HCT116 (cell line): ENCODE data around the gene SHISA4. TPM values are rescaled to one million over a fixed set of nuclear protein-coding genes. Genes with fewer than 3 reads are reported as not detected.

Experiments used
- ATAC-seq: fragments of 200-7000 bp; cut with Tn5 transposase; 2 replicates; pipeline ENCODE4 v1.9.1; 2020; ENCODE audit warnings: mild to moderate bottlenecking, moderate library complexity
- BruUV-seq: library from RNA; stranded (reverse); fragments of 400-500 nt; replicated peaks from 2 replicates; lab custom pipeline; 2021; lab: Mats Ljungman, UMichigan
- CTCF ChIA-PET: fragments of 300-600 bp; sonication (Branson Sonifier 250); formaldehyde crosslinking; loops from one replicate; lab custom pipeline; 2021; ENCODE audit warnings: antibody characterized with exemption; lab: Charles Lee
- POLR2A ChIA-PET: fragments of 300-600, 350-600 bp; sonication (Branson Sonifier 250); formaldehyde crosslinking; loops from one replicate; lab custom pipeline; 2021; ENCODE audit warnings: antibody characterized with exemption; lab: Charles Lee
- RAD21 ChIA-PET, 2 experiments: fragments of 300-600 bp; sonication (Branson Sonifier 250); formaldehyde crosslinking; loops; one replicate each; lab custom pipeline; 2023; ENCODE audit warnings: low total read pairs in 2 of 2; ENCODE audit not compliant: uncharacterized antibody in 2 of 2, unreplicated experiment in 2 of 2, low non-redundant PET in 1 of 2; lab: Charles Lee
- DNase-seq: peaks from one replicate; pipeline ENCODE4 v3.0.0-alpha.2; 2010; ENCODE audit warnings: low read depth, low spot score
- H2AFZ ChIP-seq: fragments of 200-600 bp; shearing (Covaris generic), sonication (generic); 2 replicates; pipeline ENCODE4 v1.6.1; 2017; ENCODE audit warnings: low read depth, mixed run types, mixed read lengths, antibody characterized with exemption, low read length; ENCODE audit not compliant: poor library complexity, severe bottlenecking
- H3K27ac ChIP-seq: 2 replicates; pipeline ENCODE4 v1.5.1; 2012; ENCODE audit warnings: low read depth, low read length
- H3K27me3 ChIP-seq: fragments of 200-600 bp; sonication (generic); 2 replicates; pipeline ENCODE4 v1.6.1; 2016; ENCODE audit warnings: mixed run types, low read length, mixed read lengths; ENCODE audit not compliant: insufficient read depth
- H3K36me3 ChIP-seq, 2 experiments: fragments of 200-500 bp in 1 of 2; fragments of 200-600 bp in 1 of 2; sonication (Bioruptor generic) in 1 of 2; sonication (generic) in 1 of 2; 2 replicates each; pipeline versions ENCODE4 v1.5.1 to v1.6.1; 2014 to 2016; ENCODE audit warnings: low read length in 2 of 2, inconsistent platforms in 1 of 2, mixed read lengths in 1 of 2, mixed run types in 1 of 2; ENCODE audit not compliant: insufficient read depth in 2 of 2, control insufficient read depth in 1 of 2
- H3K4me1 ChIP-seq, 2 experiments: fragments of 200-600 bp in 1 of 2; sonication (generic) in 1 of 2; 2 replicates each; pipeline versions ENCODE4 v1.5.1 to v1.6.1; 2012 to 2017; ENCODE audit warnings: low read length in 2 of 2, inconsistent platforms in 1 of 2, mild to moderate bottlenecking in 1 of 2, mixed read lengths in 1 of 2, mixed run types in 1 of 2, moderate library complexity in 1 of 2; ENCODE audit not compliant: insufficient read depth in 2 of 2, control insufficient read depth in 1 of 2
- H3K4me2 ChIP-seq: fragments of 200-600 bp; sonication (generic); 2 replicates; pipeline ENCODE4 v1.6.1; 2017; ENCODE audit warnings: mixed run types, low read length, mixed read lengths
- H3K4me3 ChIP-seq, 2 experiments: fragments of 200-600 bp in 1 of 2; sonication (generic) in 1 of 2; replicated peaks in 1 of 2; 2 replicates each; pipeline ENCODE4 v1.5.1; 2011 to 2016; ENCODE audit warnings: low read length in 2 of 2, control low read depth in 1 of 2, low read depth in 1 of 2, mild to moderate bottlenecking in 1 of 2, mixed read lengths in 1 of 2, mixed run types in 1 of 2
- H3K79me2 ChIP-seq: fragments of 200-600 bp; sonication (generic); 2 replicates; pipeline ENCODE4 v1.6.1; 2017; ENCODE audit warnings: mild to moderate bottlenecking, mixed run types, low read length, moderate library complexity, mixed read lengths; ENCODE audit not compliant: insufficient read depth
- H3K9ac ChIP-seq: fragments of 200-600 bp; sonication (generic); 2 replicates; pipeline ENCODE4 v1.6.1; 2016; ENCODE audit warnings: low read length, mixed read lengths
- H3K9me2 ChIP-seq: fragments of 200-600 bp; sonication (generic), shearing (Covaris generic); 2 replicates; pipeline ENCODE4 v1.6.1; 2017; ENCODE audit warnings: mixed run types, mild to moderate bottlenecking, moderate library complexity; ENCODE audit not compliant: insufficient read depth
- H3K9me3 ChIP-seq, 2 experiments: fragments of 200-500 bp in 1 of 2; fragments of 200-600 bp in 1 of 2; sonication (Bioruptor generic) in 1 of 2; sonication (generic) in 1 of 2; 2 replicates each; pipeline ENCODE4 v1.6.1; 2014 to 2017; ENCODE audit warnings: low read length in 2 of 2, mixed read lengths in 2 of 2, inconsistent platforms in 1 of 2, low read depth in 1 of 2, mild to moderate bottlenecking in 1 of 2, mixed run types in 1 of 2, moderate library complexity in 1 of 2; ENCODE audit not compliant: control insufficient read depth in 1 of 2, insufficient read depth in 1 of 2
- H4K20me1 ChIP-seq: fragments of 200-600 bp; sonication (generic), shearing (Covaris generic); 2 replicates; pipeline ENCODE4 v1.6.1; 2017; ENCODE audit warnings: mixed run types, mild to moderate bottlenecking, moderate library complexity; ENCODE audit not compliant: insufficient read depth
- CBX3 ChIP-seq: IDR thresholded peaks from 2 replicates; pipeline ENCODE4 v1.6.1; 2012; ENCODE audit warnings: low read depth
- EGR1 ChIP-seq: IDR thresholded peaks from 2 replicates; pipeline ENCODE4 v1.6.1; 2012; ENCODE audit warnings: low read depth
- ELF1 ChIP-seq: IDR thresholded peaks from 2 replicates; pipeline ENCODE4 v1.6.1; 2012; ENCODE audit warnings: low read depth, borderline replicate concordance
- EZH2phosphoT487 ChIP-seq: fragments of 200-600 bp; IDR thresholded peaks from 2 replicates; pipeline ENCODE4 v1.6.1; 2018; ENCODE audit warnings: antibody characterized with exemption, borderline replicate concordance
- FOSL1 ChIP-seq: IDR thresholded peaks from 2 replicates; pipeline ENCODE4 v1.6.1; 2012; ENCODE audit warnings: low read depth
- JUND ChIP-seq: IDR thresholded peaks from 2 replicates; pipeline ENCODE4 v1.6.1; 2012
- POLR2A ChIP-seq: IDR thresholded peaks from 2 replicates; pipeline ENCODE4 v1.7.0; 2011; ENCODE audit warnings: borderline replicate concordance; ENCODE audit not compliant: insufficient read depth, insufficient read length; ENCODE audit errors: extremely low read depth
- POLR2AphosphoS5 ChIP-seq: IDR thresholded peaks from 2 replicates; pipeline ENCODE4 v1.6.1; 2011; ENCODE audit warnings: mild to moderate bottlenecking, low read depth, low read length, moderate library complexity
- RAD21 ChIP-seq: IDR thresholded peaks from 2 replicates; pipeline ENCODE4 v1.6.1; 2012; ENCODE audit warnings: low read depth, mild to moderate bottlenecking
- SIN3A ChIP-seq: IDR thresholded peaks from 2 replicates; pipeline ENCODE4 v1.6.1; 2012; ENCODE audit warnings: low read depth
- SP1 ChIP-seq: IDR thresholded peaks from 2 replicates; pipeline ENCODE4 v1.6.1; 2012; ENCODE audit warnings: low read depth
- SRF ChIP-seq: IDR thresholded peaks from 2 replicates; pipeline ENCODE4 v1.6.1; 2012; ENCODE audit warnings: low read depth
- TCF7L2 ChIP-seq: IDR thresholded peaks from 2 replicates; pipeline ENCODE4 v1.7.0; 2011; ENCODE audit warnings: borderline replicate concordance, inconsistent platforms; ENCODE audit not compliant: insufficient read depth, insufficient read length; ENCODE audit errors: extremely low read depth
- YY1 ChIP-seq: IDR thresholded peaks from 2 replicates; pipeline ENCODE4 v1.6.1; 2011; ENCODE audit warnings: low read length, low read depth, moderate library complexity, mild to moderate bottlenecking; ENCODE audit not compliant: insufficient replicate concordance; ENCODE audit errors: extremely low read depth
- ZFX ChIP-seq: fragments of 450-650 bp; IDR thresholded peaks from 2 replicates; pipeline ENCODE4 v1.6.1; 2017
- ZNF274 ChIP-seq: fragments of 200-500 bp; sonication (Bioruptor generic); IDR thresholded peaks from 2 replicates; pipeline ENCODE4 v1.6.1; 2014; ENCODE audit warnings: mild to moderate bottlenecking, low read depth, low read length, inconsistent platforms
- intact Hi-C: fragments of 100-400 bp; cut with micrococcal nuclease; formaldehyde crosslinking; loops from 2 replicates; pipeline ENCODE4 v1.10.0; 2022
- total RNA-seq: library from RNA; stranded (reverse); gene quantifications from one replicate; pipeline ENCODE4 v1.2.1, GENCODE V29; 2021; ENCODE audit not compliant: unreplicated experiment
- TF ChIP-seq, protein P1 (sequence below): IDR thresholded peaks from 2 replicates; pipeline ENCODE4 v1.6.1; 2012
- TF ChIP-seq, protein P2 (sequence below), 3 experiments: fragments of 200-600 bp in 1 of 3; sonication (generic) in 1 of 3; IDR thresholded peaks in 2 of 3; conservative IDR thresholded peaks in 1 of 3; 2 replicates each; pipeline ENCODE4 v1.5.1; 2012 to 2017; ENCODE audit warnings: low read depth in 2 of 3, low read length in 2 of 3, antibody characterized with exemption in 1 of 3, borderline replicate concordance in 1 of 3, control low read depth in 1 of 3, mild to moderate bottlenecking in 1 of 3, mixed read lengths in 1 of 3, mixed run types in 1 of 3, moderate library complexity in 1 of 3; ENCODE audit not compliant: insufficient read depth in 1 of 3
- TF ChIP-seq, protein P3 (sequence below): IDR thresholded peaks from 2 replicates; pipeline ENCODE4 v1.6.1; 2012
- TF ChIP-seq, protein P4 (sequence below): IDR thresholded peaks from 2 replicates; pipeline ENCODE4 v1.6.1; 2012; ENCODE audit warnings: low read depth

Gene SHISA4
- total RNA-seq, 1 experiment from 2014 or later = 15.2 TPM

DNA sequence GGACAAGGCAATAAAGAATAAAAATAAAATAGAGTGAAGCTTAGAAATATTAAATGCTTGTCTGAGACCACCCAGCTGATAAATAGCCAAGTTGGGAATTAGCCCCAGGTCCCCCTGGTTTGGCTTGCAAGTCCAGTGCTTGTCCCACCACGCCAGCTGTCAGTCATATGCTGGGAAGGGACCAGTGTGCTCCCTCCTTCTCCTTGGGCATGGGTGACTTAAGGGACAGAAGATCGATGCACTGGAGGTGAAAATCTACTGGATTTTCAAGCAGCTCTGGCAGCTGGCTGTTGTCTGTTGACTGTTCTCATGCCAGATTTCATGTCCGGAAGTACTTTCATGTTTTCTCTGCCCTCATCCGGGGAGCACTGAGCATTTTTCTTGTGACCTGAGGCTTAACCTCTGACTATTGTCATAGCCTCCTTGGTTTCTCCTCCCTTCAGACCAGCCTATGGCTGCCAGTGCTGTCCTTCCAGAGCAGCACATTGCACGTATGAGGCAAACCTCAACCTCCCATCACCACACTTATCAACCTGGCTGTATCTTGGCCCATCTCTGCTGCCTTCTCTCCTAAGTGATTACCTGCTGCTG is 45.2 kb downstream of the SHISA4 start:
- H3K9ac ChIP-seq = no peak overlapping the region
- DNase-seq = no peak
- H3K79me2 ChIP-seq = no peaks in the 10 kb centered on the region
- TF ChIP-seq SRF = no peak
- no peak for TF ChIP-seq ZNF274
- no peak for TF ChIP-seq SIN3A
- no peak for TF ChIP-seq EGR1
- TF ChIP-seq EZH2phosphoT487 = no peak
- TF ChIP-seq FOSL1 = no peak
- TF ChIP-seq, protein P1, sequence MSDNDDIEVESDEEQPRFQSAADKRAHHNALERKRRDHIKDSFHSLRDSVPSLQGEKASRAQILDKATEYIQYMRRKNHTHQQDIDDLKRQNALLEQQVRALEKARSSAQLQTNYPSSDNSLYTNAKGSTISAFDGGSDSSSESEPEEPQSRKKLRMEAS = no peak
- TF ChIP-seq JUND = no peak
- no peak for TF ChIP-seq ELF1
- TF ChIP-seq SP1 = no peak
- TF ChIP-seq, protein P2, sequence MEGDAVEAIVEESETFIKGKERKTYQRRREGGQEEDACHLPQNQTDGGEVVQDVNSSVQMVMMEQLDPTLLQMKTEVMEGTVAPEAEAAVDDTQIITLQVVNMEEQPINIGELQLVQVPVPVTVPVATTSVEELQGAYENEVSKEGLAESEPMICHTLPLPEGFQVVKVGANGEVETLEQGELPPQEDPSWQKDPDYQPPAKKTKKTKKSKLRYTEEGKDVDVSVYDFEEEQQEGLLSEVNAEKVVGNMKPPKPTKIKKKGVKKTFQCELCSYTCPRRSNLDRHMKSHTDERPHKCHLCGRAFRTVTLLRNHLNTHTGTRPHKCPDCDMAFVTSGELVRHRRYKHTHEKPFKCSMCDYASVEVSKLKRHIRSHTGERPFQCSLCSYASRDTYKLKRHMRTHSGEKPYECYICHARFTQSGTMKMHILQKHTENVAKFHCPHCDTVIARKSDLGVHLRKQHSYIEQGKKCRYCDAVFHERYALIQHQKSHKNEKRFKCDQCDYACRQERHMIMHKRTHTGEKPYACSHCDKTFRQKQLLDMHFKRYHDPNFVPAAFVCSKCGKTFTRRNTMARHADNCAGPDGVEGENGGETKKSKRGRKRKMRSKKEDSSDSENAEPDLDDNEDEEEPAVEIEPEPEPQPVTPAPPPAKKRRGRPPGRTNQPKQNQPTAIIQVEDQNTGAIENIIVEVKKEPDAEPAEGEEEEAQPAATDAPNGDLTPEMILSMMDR (IDR thresholded peaks at IDR 0.05 in 2 of 3, conservative IDR thresholded peaks at IDR 0.05 in 1 of 3; ENCODE audit: borderline replicate concordance in 1 of 3, insufficient read depth in 1 of 3, low read depth in 2 of 3, low read length in 2 of 3) = no peak
- no peak for TF ChIP-seq CBX3
- TF ChIP-seq, protein P3, sequence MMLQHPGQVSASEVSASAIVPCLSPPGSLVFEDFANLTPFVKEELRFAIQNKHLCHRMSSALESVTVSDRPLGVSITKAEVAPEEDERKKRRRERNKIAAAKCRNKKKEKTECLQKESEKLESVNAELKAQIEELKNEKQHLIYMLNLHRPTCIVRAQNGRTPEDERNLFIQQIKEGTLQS = no peak
- TF ChIP-seq POLR2A = no peak
- no peak for TF ChIP-seq ZFX
- no peak for TF ChIP-seq YY1
- no peak for TF ChIP-seq POLR2AphosphoS5
- TF ChIP-seq, protein P4, sequence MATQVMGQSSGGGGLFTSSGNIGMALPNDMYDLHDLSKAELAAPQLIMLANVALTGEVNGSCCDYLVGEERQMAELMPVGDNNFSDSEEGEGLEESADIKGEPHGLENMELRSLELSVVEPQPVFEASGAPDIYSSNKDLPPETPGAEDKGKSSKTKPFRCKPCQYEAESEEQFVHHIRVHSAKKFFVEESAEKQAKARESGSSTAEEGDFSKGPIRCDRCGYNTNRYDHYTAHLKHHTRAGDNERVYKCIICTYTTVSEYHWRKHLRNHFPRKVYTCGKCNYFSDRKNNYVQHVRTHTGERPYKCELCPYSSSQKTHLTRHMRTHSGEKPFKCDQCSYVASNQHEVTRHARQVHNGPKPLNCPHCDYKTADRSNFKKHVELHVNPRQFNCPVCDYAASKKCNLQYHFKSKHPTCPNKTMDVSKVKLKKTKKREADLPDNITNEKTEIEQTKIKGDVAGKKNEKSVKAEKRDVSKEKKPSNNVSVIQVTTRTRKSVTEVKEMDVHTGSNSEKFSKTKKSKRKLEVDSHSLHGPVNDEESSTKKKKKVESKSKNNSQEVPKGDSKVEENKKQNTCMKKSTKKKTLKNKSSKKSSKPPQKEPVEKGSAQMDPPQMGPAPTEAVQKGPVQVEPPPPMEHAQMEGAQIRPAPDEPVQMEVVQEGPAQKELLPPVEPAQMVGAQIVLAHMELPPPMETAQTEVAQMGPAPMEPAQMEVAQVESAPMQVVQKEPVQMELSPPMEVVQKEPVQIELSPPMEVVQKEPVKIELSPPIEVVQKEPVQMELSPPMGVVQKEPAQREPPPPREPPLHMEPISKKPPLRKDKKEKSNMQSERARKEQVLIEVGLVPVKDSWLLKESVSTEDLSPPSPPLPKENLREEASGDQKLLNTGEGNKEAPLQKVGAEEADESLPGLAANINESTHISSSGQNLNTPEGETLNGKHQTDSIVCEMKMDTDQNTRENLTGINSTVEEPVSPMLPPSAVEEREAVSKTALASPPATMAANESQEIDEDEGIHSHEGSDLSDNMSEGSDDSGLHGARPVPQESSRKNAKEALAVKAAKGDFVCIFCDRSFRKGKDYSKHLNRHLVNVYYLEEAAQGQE = no peak
- no peak for TF ChIP-seq RAD21
- no peak for TF ChIP-seq TCF7L2
- H3K36me3 ChIP-seq = no peaks in the 10 kb centered on the region
- H3K27me3 ChIP-seq = no peaks in the 10 kb centered on the region
- H3K4me2 ChIP-seq = no peak overlapping the region
- ATAC-seq = no peak
- no TSS peak for BruUV-seq
- ChIA-PET RAD21 (no interaction called here), CTCF (no interaction called here), POLR2A (no interaction called here)
- H3K4me1 ChIP-seq = peaks cover 0 to 10% of the 10 kb centered on the region in 2 experiments; a peak in 2 of 4 replicates
- H3K9me3 ChIP-seq = no peaks in the 10 kb centered on the region
- H3K4me3 ChIP-seq = no peak overlapping the region
- intact Hi-C loops = no loop called here
- no peak overlapping the region for H3K27ac ChIP-seq
- no peaks in the 10 kb centered on the region for H4K20me1 ChIP-seq
- H2AFZ ChIP-seq = no peak overlapping the region
- no peaks in the 10 kb centered on the region for H3K9me2 ChIP-seq
